HG02759 (cell line): ENCODE data around the gene VTI1A.
"Not testable (repeated sequence)": the region's sequence is repeated elsewhere in the genome, so short reads cannot be mapped to it uniquely, and the experiment has no call there.

Experiments
- ATAC-seq: cut with Tn5 transposase; IDR thresholded peaks from one replicate; pipeline ENCODE4 v1.9.1; 2021; ENCODE audit warnings: mild to moderate bottlenecking, moderate library complexity; ENCODE audit not compliant: unreplicated experiment

The VTI1A gene

DNA sequence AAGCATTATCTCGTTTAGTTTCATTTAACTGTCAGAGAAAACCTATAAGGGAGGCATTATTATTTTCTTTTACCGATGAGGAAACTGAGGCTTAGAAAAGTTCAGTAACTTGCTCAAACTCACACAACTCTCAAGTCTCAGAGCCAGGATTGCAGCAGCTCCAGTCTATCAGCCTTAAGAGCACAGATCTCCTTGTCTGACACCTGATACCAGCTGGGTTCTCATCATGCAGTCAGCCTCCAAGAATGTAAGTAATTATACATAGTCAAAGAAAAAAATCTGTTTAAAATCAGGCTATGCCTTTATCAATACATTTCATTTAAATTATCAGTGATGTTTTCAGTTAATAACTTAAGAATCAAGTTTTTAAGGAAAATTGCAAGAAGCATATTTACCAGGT lies 266.4 kb downstream of the VTI1A start:
- no peak for ATAC-seq

DNA sequence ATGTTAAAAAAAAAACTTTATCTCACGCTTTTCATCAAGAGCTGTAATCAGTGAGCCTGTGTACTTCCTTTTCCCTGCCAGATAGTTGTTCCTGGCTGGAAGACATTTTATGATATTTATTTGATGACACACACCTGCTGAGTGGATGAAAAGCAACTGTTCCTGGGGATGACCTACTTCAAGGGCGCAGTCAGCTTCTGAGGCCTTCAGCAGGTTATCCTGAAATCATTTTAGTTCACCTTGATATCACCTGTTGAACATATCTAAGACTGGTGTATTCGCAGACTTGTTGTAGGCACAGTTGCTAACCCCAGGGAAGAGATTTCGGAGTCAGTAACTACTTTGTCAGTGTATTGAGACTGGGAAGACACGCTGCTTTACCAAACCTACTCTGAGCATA lies 268.6 kb downstream of the VTI1A start:
- ATAC-seq = no peak

DNA sequence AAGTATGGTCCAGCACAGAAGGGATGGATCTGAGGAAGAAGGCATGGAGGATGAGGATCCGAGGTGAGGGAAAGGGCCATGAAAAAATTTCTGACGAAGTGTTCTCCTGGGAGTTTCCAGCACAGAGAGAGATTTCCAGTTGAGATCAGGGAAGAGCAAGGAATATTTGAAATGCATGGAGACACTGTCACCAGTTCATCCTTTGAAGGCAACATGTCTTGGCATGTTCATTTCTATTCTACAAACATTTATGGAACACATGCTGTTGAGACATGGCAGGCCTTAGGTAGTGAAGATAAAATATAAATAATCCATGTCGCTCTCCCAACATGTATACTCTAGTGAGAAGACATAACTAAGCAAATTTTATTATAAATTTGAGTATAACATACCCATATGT lies 269.1 kb downstream of the VTI1A start:
- ATAC-seq = no peak

DNA sequence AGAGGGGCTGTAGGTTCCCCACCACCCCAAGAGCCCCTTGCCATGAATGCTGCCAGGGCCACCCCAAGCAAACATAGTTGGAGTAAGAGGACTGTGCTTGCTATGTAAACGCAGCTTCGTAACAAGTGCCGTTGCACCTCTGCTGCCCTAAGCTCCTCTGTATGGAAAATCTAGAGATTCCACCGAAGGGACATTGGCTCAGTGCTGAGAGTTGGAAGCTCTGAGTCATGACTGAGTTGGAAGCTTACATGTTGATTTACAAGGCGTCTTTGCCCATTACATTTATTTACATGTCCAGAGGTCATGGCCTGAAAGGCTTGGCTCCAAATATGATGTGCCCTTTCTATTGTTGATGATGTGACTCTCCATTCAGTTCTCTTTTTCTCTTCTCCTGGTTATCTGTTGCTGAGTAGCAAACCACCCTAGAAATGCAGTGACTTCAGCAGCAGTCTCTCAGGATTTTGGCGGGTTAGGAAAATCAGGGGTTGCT lies 270.0 kb downstream of the VTI1A start:
- no peak for ATAC-seq

DNA sequence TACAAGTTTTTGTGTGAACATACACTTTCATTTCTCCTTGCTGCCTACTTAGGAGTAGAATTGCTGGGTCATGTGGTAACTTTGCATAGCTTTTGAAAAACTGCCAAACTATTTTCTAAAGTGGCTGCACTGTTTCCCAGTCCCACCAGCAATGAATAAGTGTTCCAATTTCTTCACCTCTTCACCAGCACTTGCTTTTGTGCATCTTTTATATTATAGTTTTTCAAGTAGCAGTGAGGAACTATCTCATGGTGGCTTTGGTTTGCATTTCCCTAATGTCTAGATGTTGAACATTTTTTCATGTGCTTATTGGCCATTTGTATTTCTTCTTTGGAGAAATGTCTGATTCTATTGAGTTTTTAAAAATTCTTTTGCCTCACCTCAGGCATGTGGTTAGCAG lies 273.2 kb downstream of the VTI1A start:
- no peak for ATAC-seq

DNA sequence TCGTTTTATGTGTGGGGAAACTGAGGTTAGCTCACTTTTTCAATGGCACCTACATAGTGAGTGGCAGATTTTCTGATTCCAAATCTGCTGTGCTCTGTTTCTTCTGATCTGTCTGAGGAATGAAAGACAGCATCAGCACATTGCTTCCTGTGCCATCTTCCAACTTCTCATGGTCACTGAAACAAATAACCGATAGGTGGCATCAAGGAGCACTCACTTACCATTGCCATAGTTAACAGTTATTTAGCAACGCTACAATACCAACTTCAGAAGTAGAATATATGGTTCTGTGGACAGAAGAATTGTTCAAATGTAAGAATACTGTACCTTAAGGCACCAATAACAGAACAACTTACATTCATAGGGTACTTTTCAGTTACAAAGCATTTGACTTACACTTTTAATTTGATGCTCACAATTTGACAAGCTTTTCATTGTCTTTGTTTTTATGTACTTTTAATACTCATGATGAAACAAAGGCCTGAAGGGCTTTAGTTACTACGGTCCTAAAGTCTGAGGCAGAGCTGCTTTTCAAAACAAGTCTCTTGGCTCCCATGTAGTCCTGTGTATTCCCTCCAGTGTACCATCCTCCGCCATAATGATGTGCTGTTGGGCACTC lies 274.2 kb downstream of the VTI1A start:
- ATAC-seq = no peak

DNA sequence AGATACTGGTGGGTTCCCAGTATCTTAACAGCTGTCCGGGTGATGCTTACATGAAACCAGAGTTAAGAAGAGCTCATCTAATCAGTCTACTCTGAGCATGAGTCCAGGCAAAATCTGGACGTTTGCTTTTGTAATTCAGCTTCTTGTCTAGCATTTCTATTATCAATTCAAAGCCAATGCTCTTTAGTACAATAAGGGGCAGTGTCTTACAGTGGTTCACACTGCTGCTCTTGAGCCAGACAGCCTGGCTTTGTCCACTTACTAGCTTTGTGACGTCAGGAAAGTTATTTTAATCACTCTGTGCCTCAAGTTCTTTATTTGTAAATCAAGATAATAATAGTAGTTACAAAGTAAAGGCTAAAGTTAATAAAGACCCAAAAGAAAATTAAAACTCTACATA lies 275.7 kb downstream of the VTI1A start:
- ATAC-seq = no peak

DNA sequence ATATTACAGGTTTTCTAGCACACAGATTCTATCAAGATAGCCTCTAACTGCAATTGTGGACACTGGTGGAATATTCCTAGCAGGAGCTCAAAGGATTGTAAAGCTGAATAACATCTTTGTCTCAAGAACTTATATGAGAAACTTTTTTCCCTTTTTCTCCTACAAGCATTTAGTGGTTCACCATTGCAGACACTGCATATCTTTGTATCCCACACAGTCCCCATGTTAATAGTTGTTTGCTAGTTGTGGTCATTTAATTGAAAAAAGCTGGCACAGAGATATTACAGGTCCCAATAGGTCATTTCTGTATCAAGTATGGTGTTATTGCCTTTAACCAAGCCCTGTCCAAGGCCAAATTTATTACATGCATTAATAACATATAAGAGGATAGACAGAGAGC lies 276.9 kb downstream of the VTI1A start:
- ATAC-seq = no peak

DNA sequence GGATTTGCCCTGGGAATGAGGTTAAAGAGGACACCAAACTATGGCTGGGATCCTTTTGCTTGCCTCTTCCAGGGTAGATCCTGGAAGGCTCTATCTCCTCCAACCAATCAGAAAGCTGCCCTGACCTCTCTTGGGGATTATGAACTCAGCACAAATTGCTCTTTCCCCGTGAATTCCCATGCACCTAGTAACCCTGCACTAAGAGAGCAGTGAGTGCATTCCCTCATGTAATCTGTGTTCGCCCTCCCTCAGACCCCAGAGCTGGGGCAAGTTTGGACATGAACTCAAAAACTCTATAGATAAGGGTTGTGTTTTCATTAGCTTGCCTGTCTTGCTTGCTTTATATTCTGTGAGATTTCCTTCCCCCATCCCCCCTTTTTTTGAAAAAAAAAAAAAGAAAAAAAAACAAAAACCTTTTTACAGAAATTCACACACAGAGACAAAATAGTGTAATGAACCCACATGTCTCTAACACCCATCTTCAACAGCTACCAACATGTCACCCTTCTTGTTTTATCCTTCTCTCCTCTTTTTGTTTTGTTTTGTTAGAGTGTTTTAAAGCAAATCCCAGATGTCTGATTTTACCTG lies 277.5 kb downstream of the VTI1A start:
- ATAC-seq = no peak

DNA sequence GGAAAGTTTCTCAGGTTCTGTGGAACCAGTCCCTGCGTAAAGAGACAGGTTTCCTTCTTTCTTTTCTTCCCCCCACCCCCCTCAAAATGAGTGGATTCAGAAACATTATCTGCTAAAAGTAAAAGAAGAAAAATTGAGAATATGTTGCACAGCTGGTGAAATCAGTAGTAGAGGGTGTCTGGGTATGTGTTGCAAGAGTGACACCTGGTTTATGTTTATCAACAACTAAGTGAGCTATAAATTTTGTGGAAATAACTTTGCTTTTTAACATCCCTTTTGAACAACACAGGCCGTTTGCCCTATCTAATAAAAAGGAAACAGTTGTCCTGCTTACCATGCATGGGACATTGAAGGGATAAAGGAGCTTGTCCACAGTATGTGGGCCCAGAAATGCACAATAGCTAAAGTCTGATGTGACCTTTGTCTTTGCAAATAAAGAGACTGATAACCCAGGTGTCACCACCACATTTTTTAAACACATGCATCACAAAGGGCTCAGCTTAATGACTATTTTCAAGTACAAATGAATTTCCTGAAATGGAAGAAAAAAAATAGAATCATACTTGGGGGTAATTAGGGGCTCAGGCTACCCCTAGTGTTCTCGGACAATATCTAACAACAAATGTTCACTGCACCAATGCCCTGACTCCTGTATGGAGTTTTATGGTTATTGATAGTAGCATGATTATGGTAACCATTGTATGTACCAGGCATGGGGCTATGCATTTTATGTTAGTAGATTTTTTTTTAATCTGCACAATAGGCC lies 281.3 kb downstream of the VTI1A start:
- no peak for ATAC-seq

DNA sequence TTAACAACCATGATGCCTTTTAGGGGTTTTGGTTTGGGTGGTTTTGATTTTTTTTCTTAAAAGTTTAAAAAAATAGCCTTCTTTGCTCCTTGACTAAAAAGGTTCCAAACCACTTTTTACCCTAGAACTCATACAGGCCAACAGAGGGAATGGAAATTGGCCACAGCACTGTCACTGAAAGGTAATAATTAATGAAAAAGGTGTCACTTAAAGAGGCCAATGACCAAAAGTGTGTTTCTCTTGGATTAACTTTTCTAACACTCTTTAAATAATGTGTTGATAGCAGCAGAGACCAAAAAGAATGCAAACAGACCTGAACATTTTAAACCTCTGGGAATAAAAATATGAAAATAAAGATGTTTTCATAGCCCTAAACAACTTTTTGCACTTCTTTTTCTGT lies 282.0 kb downstream of the VTI1A start:
- no peak for ATAC-seq

DNA sequence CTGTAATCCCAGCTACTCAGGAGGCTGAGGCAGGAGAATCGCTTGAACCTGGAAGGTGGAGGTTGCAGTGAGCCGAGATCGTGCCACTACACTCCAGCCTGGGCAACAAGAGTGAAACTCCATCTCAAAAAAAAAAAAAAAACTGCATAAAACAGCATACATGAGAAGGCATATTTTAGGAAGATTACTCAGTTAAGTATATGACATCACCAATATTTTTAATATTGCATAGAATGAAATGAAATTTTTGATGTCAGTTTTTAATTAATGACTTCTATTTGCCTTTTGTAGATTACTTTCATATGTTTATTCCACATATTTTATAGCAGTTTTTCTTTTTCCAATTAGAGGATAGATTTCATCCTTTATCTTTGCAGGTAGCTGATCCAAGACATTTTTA lies 284.4 kb downstream of the VTI1A start:
- ATAC-seq = not testable (repeated sequence)

DNA sequence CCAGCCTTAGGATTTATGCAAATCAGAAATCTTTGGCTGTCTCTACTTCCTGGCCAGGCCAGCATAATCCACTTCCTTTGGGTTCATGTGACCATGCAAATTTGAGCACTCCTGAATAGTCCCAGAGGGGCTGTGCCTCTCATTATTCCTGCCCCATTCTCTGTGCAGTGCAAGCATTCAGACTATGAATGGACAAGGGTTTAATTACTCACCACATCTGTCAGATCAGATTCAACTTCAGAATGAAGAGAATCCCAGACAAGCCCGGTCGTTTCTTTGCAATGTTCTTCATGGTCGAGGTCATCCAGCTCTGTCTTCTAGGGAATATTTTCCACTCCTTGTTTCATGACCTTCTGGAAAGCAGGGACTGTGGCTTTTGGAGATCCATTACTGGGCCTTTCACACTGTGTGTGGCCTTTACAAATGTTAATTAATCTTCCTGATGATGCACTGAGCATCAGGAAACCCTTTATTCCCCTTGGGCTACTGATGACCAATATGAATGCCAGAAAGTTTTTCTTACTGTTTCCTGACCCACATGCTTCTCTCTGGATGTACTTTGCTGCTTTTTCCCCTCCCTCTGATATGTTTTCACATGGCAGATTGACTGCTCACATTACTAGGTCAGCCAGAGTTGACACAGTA lies 285.4 kb downstream of the VTI1A start:
- ATAC-seq = no peak

DNA sequence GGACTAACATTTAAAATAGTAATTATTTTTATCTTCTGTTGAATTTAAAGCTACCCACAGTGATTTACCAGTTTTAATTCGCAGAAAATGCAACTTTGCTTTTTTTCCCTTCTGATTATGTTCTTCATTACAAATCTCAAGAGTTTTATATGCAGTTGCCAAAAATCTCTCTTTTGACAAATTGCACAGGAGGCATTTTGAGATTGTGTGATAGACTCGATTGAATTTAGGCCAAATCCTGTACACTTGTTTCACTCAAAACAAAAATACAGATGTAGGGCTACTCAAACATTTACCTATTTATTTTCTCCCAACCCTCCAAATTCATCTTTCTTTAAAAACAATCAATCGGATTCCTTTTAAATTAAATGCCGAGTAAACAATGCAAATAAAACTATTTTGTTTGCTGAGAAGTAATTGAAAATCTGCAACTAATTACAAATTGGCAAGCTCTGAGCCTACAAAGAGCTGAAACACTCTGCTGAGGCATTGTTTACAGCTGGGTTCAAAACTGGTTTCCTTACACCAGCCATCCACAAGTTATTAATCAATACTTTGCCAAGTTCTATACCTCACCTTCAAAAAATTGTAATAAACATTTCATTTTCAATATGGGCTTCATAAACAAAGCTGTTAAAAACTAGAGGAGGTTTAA lies 288.2 kb downstream of the VTI1A start:
- no peak for ATAC-seq

DNA sequence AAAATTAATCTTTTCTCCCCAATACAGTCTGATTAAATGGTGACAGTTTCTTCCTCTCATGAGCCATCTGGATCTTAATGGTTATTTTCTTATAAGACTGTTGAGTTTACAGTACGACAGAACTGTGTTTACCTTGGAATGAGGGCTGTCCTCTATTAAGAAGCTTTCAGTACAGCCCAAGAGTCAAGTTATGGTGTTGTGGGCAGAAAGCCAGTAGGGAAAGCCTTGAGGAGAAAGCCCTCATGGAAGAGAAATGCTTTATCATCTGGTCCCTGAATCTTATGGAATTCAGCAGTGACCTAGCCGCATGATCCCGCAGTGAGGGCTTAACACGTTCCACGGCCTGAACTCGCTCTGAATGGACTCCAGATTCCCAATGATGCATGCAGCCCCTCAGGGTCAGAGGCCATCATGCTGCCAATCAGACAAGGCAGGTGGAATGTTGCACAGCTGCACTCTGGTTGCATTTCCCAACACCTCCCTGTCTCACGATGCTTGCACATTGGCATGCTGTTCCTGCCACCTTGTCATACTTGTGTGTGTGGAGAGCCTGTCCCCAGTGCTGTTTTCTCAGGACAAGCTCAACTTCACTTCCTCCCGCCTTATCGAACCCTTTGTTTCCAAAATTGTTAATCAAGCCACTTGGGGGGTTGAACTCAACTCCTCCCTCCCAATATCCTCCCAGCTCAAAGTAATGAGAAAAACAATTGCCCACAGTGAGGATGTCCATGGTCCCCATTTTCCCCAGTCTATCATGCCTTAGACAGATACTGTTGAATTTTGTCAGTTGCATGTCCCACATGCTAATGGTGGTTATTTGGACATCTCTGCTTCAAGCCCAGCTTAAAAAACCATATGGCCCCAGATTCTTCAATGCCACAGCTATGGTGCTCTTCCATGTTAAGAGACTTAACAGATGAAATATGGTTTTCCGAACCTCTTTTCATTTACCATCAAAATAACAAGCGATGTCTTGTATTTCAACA lies 291.9 kb downstream of the VTI1A start:
- ATAC-seq = no peak

DNA sequence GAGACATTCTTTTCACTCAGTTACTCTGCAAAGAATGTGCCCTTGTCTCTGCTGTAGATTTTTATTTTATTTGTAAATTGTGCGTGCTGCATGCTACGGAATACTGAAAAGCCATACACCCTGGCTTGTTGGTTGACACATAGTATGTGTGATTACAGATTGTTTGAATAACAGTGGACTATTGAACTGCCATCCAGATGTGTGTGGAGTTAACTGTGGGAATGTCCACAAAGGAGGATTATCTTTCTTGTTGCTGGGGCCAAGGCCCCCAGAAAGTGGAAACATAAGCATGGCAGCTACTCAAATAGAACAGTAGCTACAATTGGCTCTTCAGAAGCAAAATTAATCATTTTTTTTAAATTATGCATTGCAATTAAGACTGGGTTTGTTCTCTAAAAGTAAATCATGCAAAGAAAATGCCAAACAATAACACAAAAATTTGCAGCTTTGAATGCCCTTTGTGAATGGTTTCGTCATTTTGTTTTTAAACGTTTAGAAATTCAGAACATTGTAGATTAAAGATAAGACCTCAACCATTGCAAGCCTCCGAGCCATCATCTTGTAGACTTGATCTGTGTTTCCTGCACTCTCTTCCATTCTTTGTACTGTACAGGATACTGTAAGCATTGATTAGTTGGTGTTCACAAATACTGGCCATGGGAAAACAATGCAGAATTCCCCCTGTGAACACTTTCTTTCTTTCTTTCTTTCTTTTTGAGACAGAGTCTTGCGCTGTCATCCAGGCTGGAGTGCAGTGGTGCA lies 292.8 kb downstream of the VTI1A start:
- ATAC-seq = no peak

DNA sequence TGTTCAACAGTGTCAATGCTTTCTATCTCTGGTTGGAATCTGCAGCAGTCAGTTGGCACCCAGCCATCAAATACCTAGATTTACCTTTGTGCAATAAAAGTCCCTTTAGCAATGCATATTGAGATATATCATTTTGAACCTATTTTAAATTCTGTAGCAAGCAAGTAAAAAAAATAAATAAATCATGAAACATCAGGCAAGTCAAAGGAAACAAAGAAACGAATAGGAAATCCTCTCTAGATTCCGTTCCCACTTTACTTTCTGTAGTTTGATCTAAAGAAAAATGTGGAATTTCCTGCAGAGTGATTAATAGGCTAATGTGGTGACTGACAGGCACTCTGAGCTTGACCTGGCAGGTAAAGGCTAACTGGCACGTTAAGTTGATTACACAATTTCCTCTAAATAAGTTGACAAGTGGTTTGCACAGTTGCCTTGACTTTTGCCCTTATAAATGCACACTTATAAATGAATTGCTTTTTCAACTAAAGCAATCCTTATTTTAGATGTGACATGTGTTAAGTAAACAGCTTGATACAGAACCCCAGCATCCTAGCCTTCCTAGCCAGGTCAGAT lies 294.9 kb downstream of the VTI1A start:
- no peak for ATAC-seq

DNA sequence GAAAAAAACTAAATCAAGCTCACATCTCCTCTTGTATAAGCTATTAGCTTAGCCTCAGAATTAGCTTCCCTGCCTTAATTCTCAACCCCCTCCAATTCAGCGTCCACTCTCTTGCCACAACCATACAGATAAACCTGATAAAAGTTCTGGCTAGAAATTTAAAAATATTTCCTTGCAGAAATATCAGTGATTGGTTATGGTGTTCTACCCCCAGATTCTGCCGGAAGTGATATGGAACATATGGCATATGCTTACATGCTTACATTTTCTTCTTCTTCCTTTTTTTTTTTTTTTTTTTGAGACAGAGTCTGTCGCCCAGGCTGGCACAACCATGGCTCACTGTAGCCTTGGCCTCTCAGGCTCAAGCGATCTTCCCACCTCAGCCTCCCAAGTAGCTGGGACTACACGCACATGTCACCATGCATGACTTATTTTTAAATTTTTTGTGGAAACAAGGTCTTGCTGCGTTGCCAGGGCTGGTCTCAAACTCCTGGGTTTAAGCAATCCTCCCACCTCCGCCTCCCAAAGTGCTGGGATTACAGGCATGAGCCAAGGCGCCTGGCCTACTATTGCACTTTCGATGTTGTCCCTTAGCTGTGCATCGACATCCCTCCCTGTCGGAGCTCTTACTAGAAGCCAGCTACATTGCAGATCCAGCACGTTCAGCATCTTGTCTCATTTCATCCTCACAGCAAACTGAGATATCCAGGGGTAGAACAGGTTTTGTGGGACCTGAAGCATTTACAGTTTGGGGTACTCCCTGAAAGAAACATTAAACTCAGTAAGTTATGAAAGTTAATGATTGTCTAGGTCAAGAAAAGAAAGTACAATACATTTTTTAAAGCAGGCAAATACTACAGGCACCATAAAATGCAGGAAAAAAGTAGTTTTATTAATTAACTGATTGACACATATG lies 297.4 kb downstream of the VTI1A start:
- no peak for ATAC-seq
